SH-SY5Y (cell line): Measurements from ENCODE around the gene RARB.

Experiments used
- GATA2 ChIP-seq: IDR thresholded peaks from 2 replicates; pipeline ENCODE4 v1.6.1; 2011; ENCODE audit warnings: mild to moderate bottlenecking, low read depth, low read length
- GATA3 ChIP-seq: IDR thresholded peaks from 2 replicates; pipeline ENCODE4 v1.6.1; 2011; ENCODE audit warnings: low read depth, mild to moderate bottlenecking, low read length, moderate library complexity

The RARB gene

GRCh38 chr3:25427942-25428788 is at the start of gene RARB:
TSS of gene RARB (plus strand) at chr3:25428263. CDS start at chr3:25428732, 469 bp downstream.
- TF ChIP-seq GATA3 = no peak
- no peak for TF ChIP-seq GATA2

GRCh38 chr3:25378786-25379311 is 49.2 kb upstream of the RARB start:
- TF ChIP-seq GATA3 (no peak), GATA2 (no peak)

- TF ChIP-seq GATA2 (no peak), GATA3 (no peak)
These were observed 47.8 kb upstream of the RARB start for GRCh38 chr3:25380222-25380739.

- TF ChIP-seq GATA3 (no peak), GATA2 (no peak)
These were observed 47.0 kb upstream of the RARB start for GRCh38 chr3:25381083-25381482.

GRCh38 chr3:25384471-25384870 is 43.6 kb upstream of the RARB start:
- TF ChIP-seq GATA2 = no peak
- TF ChIP-seq GATA3 = no peak

GRCh38 chr3:25385807-25386460 is 42.1 kb upstream of the RARB start:
- TF ChIP-seq GATA2 = no peak
- no peak for TF ChIP-seq GATA3

- TF ChIP-seq GATA2 = no peak
- TF ChIP-seq GATA3 = no peak
These were observed 41.3 kb upstream of the RARB start for GRCh38 chr3:25386686-25387255.

GRCh38 chr3:25390605-25391004 is 37.5 kb upstream of the RARB start:
- TF ChIP-seq GATA3 (no peak), GATA2 (no peak)

GRCh38 chr3:25396251-25396650 is 31.8 kb upstream of the RARB start:
- TF ChIP-seq GATA2 (no peak), GATA3 (no peak)

GRCh38 chr3:25396686-25397085 is 31.4 kb upstream of the RARB start:
- TF ChIP-seq GATA3 (no peak), GATA2 (no peak)

- TF ChIP-seq GATA3 (no peak), GATA2 (no peak)
These were observed 30.9 kb upstream of the RARB start for GRCh38 chr3:25397150-25397549.

GRCh38 chr3:25400587-25400986 is 27.5 kb upstream of the RARB start:
- TF ChIP-seq GATA2 = no peak
- no peak for TF ChIP-seq GATA3

- TF ChIP-seq GATA3 (no peak), GATA2 (no peak)
These were observed 24.1 kb upstream of the RARB start for GRCh38 chr3:25403968-25404367.

- TF ChIP-seq GATA3 = no peak
- no peak for TF ChIP-seq GATA2
These were observed 23.5 kb upstream of the RARB start for GRCh38 chr3:25404569-25404968.
